Measurements from ENCODE around the gene SPDYC.
"Not testable (repeated sequence)": the region's sequence is repeated elsewhere in the genome, so short reads cannot be mapped to it uniquely, and the experiment has no call there.

Gene SPDYC

GRCh38 chr11:65172600-65172999, 2.6 kb downstream of the SPDYC start:
- DNase-seq: no peak

GRCh38 chr11:65174571-65175010, 4.6 kb downstream of the SPDYC start:
- not testable (repeated sequence) for DNase-seq

GRCh38 chr11:65180877-65181568, 11.0 kb downstream of the SPDYC start:
- peak; percentile 43 to 44 for DNase-seq

GRCh38 chr11:65181569-65182257, 11.7 kb downstream of the SPDYC start, which contains the start of gene CAPN1:
TSS of gene CAPN1 (plus strand) at chr11:65181928. CDS start at chr11:65182702, 774 bp downstream.
- DNase-seq: peak; percentile 84 to 85

GRCh38 chr11:65182258-65183170, 12.5 kb downstream of the SPDYC start:
- no peak for DNase-seq

- no peak for DNase-seq
These were observed 13.3 kb downstream of the SPDYC start for GRCh38 chr11:65183201-65183891.

GRCh38 chr11:65184146-65184545, 14.1 kb downstream of the SPDYC start:
- DNase-seq: no peak

- no peak for DNase-seq
These were observed 15.1 kb downstream of the SPDYC start for GRCh38 chr11:65185171-65185570.

GRCh38 chr11:65185869-65186341, 15.9 kb downstream of the SPDYC start:
- no peak for DNase-seq

- DNase-seq: no peak
These were observed 16.7 kb downstream of the SPDYC start for GRCh38 chr11:65186701-65187100.

GRCh38 chr11:65187146-65187675, 17.2 kb downstream of the SPDYC start:
- no peak for DNase-seq

- DNase-seq: no peak
These were observed 18.0 kb downstream of the SPDYC start for GRCh38 chr11:65187971-65188461.

GRCh38 chr11:65188486-65188885, 18.5 kb downstream of the SPDYC start:
- no peak for DNase-seq

GRCh38 chr11:65189191-65189590, 19.2 kb downstream of the SPDYC start:
- DNase-seq: no peak

- DNase-seq: no peak
These were observed 24.5 kb downstream of the SPDYC start for GRCh38 chr11:65194564-65194963.

GRCh38 chr11:65204143-65204542, 34.1 kb downstream of the SPDYC start:
- no peak for DNase-seq

GRCh38 chr11:65204646-65205601, 34.9 kb downstream of the SPDYC start:
- peak; percentile 32 to 33 for DNase-seq

- DNase-seq: no peak
These were observed 35.6 kb downstream of the SPDYC start for GRCh38 chr11:65205602-65205967.

- no peak for DNase-seq
These were observed 36.4 kb downstream of the SPDYC start for GRCh38 chr11:65206441-65206841.

GRCh38 chr11:65206901-65207300, 36.9 kb downstream of the SPDYC start:
- no peak for DNase-seq
